ENCODE measurements around the gene ADD1.

The ADD1 gene

DNA sequence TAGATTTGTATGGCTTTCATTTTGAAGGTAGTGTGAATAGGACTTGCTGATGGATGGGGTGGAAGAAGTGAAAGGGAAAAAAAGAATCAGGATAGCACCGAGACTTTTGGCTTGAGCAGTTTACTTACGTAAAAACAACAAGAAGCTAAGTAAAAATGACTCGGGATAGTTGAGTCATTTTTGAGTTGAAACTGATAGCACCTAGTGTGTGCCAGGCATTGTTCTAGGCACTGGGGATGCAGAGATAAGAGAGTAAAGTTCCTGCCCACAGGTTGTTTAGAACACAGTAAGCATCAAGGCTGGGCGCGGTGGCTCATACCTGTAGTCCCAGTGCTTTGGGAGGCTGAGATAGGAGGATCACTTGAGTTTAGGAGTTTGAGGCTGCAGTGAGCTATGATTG is 34.7 kb downstream of the ADD1 start:
- no peak for DNase-seq (ENCODE audit: extremely low read depth, low read depth)
- H3K4me3 ChIP-seq (replicated peaks; ENCODE audit: low read depth, low read length) = no peak overlapping the region
- TF ChIP-seq, protein P1, sequence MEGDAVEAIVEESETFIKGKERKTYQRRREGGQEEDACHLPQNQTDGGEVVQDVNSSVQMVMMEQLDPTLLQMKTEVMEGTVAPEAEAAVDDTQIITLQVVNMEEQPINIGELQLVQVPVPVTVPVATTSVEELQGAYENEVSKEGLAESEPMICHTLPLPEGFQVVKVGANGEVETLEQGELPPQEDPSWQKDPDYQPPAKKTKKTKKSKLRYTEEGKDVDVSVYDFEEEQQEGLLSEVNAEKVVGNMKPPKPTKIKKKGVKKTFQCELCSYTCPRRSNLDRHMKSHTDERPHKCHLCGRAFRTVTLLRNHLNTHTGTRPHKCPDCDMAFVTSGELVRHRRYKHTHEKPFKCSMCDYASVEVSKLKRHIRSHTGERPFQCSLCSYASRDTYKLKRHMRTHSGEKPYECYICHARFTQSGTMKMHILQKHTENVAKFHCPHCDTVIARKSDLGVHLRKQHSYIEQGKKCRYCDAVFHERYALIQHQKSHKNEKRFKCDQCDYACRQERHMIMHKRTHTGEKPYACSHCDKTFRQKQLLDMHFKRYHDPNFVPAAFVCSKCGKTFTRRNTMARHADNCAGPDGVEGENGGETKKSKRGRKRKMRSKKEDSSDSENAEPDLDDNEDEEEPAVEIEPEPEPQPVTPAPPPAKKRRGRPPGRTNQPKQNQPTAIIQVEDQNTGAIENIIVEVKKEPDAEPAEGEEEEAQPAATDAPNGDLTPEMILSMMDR (IDR thresholded peaks at IDR 0.05; ENCODE audit: low read depth, low read length, missing control alignments) = no peak

DNA sequence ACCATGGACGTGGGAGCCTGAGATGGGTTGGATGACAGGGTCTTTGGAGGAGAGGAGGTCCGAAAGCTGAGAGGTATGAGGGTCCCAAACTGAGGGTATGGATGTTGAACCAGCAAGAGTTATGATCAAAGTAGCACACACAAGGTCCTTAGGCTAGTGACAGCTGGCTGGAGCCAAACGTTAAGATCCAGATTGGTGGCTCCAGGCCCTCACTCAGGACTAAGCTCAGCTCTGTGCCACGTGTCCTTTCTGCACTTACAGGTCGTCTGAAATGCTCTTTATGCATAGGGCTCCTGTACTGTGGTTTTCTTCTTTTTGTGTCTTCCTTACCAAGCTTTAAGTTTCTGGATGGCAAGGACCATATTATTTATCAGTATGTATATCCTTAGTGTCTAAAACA is 35.4 kb downstream of the ADD1 start:
- TF ChIP-seq, protein P1 (IDR thresholded peaks at IDR 0.05; ENCODE audit: low read depth, low read length, missing control alignments) = no peak
- no peak overlapping the region for H3K4me3 ChIP-seq (replicated peaks; ENCODE audit: low read depth, low read length)
- no peak for DNase-seq (ENCODE audit: extremely low read depth, low read depth)

DNA sequence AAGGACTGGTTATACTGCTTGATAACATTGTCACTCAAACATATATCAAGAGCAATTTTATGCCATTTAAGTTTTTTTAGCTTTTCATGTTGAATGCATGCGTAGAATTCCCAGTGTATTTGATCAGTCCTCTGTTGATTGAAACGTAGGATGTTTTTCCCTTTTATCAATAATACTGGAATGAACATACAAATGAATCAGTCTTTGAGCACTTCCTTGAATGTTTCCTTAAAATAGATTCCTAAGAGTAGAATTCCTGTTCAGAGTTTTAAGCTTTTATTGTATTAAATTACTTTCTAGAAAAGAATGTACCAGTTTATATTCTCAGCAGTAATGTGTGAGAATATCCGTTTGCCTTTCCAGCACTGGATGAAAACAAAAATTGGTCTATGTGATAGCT is 37.8 kb downstream of the ADD1 start:
- TF ChIP-seq, protein P1 (IDR thresholded peaks at IDR 0.05; ENCODE audit: low read depth, low read length, missing control alignments) = no peak
- no peak overlapping the region for H3K4me3 ChIP-seq (replicated peaks; ENCODE audit: low read depth, low read length)
- DNase-seq (ENCODE audit: extremely low read depth, low read depth) = no peak

DNA sequence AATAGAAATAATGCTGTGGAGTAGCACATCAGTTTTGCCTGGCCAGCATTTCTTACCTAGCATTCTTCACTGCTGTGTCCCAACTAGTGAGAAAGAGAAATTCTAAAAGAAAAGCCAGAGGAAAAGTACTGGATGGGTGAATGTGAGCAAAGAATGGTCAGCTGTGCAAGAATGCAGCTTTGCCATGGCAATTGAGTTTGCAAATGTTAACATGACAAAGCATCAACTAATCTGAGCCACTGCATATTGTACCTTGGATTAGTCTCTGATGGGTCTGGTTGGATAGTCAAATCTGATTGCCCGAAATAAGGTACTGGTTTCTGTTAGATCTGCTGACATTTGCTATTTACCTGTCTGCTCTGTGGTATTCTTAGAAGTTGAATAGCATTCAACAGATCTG is 38.7 kb downstream of the ADD1 start:
- H3K4me3 ChIP-seq (replicated peaks; ENCODE audit: low read depth, low read length) = no peak overlapping the region
- TF ChIP-seq, protein P1 (IDR thresholded peaks at IDR 0.05; ENCODE audit: low read depth, low read length, missing control alignments) = no peak
- no peak for DNase-seq (ENCODE audit: extremely low read depth, low read depth)

DNA sequence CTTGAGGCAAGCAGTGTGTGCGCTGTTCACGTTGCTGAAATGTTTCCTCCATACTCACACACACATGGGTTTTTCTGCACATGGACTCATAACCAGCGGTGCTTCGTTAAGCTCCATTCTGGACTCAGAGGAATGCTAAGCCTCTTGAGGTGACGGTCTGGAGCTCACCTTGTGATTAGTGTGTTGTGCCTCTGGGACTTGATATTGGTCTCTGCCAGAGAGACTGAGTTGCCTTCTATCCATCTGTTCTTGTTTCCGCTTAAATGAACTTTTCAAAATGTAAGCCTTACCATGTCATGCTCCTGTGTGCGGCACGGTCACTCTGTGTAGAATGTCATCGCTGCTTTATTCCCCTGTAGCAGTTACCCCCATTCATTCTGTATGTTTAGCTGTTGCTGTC is 42.5 kb downstream of the ADD1 start:
- DNase-seq (ENCODE audit: extremely low read depth, low read depth) = no peak
- H3K4me3 ChIP-seq (replicated peaks; ENCODE audit: low read depth, low read length) = no peak overlapping the region
- TF ChIP-seq, protein P1 (IDR thresholded peaks at IDR 0.05; ENCODE audit: low read depth, low read length, missing control alignments) = no peak

DNA sequence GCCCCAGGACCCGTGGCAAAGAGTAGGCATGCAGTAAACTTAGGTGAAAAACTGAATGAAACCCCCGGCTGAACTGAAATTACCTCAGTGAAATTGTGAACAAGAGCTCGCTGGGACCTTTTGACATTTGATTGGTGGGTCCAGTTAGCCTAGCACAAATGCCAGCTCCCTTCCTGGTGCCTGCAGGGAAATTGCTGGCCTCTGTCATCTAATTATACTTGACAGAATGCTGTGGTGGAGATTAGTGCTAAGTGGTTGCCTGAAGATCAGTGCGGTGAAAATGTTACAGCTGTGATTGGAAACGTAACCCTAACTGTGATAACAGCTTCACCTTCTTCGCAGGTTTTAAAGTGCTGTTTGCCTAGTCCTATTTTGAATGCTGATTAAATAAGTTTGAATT is 43.0 kb downstream of the ADD1 start:
- no peak for DNase-seq (ENCODE audit: extremely low read depth, low read depth)

DNA sequence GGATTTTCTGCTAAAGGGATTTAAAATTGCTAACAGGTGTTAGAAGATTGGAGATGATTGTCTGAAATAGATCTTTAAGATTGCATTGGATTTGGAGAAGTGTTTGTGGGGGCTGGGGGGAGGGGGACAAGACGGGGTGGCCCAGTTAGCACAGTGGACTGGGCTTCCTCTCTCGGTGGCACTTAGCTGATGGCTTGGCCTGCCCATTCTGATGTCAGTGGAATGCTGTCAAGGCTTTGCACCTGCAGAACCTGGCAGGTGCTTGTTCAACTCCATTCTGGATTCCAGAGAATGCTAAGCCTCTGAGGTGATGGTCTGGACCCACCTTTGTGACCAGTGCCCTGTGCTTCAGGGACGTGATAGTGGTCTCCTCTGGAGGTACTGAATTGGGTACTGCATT is 43.7 kb downstream of the ADD1 start:
- TF ChIP-seq, protein P1 (IDR thresholded peaks at IDR 0.05; ENCODE audit: low read depth, low read length, missing control alignments) = no peak
- H3K4me3 ChIP-seq (replicated peaks; ENCODE audit: low read depth, low read length) = no peak overlapping the region
- no peak for DNase-seq (ENCODE audit: extremely low read depth, low read depth)

More for the DNA sequence above, 43.0 kb downstream of the ADD1 start:
- no peak overlapping the region for H3K4me3 ChIP-seq (replicated peaks; ENCODE audit: low read depth, low read length)
- TF ChIP-seq, protein P1 (IDR thresholded peaks at IDR 0.05; ENCODE audit: low read depth, low read length, missing control alignments) = no peak

All from HFF-Myc (cell line).